ENCODE results near the gene LRRC70. TPM values are rescaled to one million over a fixed set of nuclear protein-coding genes. Genes with fewer than 3 reads are reported as not detected.

The LRRC70 gene
- total RNA-seq, 1 donor from 2014 or later, result 0.84 TPM

GRCh38 chr5:62568143-62568542 is 10.5 kb upstream of the LRRC70 start:
- no peak for DNase-seq
- intact Hi-C loops (cut with micrococcal nuclease), result no loop called here
- H3K4me3 Mint-ChIP-seq, result no peak overlapping the region
- H3K4me1 Mint-ChIP-seq, result peaks cover 3% of the 10 kb centered on the region
- H3K9me3 Mint-ChIP-seq, result peaks cover 20% of the 10 kb centered on the region
- no peak for ATAC-seq (ENCODE audit: low read depth)
- peaks cover 59% of the 10 kb centered on the region for H3K36me3 Mint-ChIP-seq (ENCODE audit: low read depth)
- POLR2A ChIA-PET, result interaction anchor here (0.7 kb wide), 1 partner anchor 177 kb away, joined by 5 read pairs; no protein-coding TSS in a partner anchor
- no peak for TF ChIP-seq CTCF (IDR thresholded peaks at IDR 0.05)
- H3K27ac Mint-ChIP-seq, result no peak overlapping the region
- no peaks in the 10 kb centered on the region for H3K27me3 Mint-ChIP-seq
- CTCF ChIA-PET, result no interaction called here

GRCh38 chr5:62568800-62569432 is 9.7 kb upstream of the LRRC70 start:
- H3K36me3 Mint-ChIP-seq (ENCODE audit: low read depth), result peaks cover 55% of the 10 kb centered on the region
- TF ChIP-seq CTCF (IDR thresholded peaks at IDR 0.05), result no peak
- ATAC-seq (ENCODE audit: low read depth), result no peak
- ChIA-PET POLR2A (no interaction called here), CTCF (no interaction called here)
- no peak overlapping the region for H3K4me3 Mint-ChIP-seq
- peaks cover 3% of the 10 kb centered on the region for H3K4me1 Mint-ChIP-seq
- no peak overlapping the region for H3K27ac Mint-ChIP-seq
- DNase-seq, result no peak
- no peaks in the 10 kb centered on the region for H3K27me3 Mint-ChIP-seq
- intact Hi-C loops (cut with micrococcal nuclease), result no loop called here
- H3K9me3 Mint-ChIP-seq, result peaks cover 20% of the 10 kb centered on the region

DNA sequence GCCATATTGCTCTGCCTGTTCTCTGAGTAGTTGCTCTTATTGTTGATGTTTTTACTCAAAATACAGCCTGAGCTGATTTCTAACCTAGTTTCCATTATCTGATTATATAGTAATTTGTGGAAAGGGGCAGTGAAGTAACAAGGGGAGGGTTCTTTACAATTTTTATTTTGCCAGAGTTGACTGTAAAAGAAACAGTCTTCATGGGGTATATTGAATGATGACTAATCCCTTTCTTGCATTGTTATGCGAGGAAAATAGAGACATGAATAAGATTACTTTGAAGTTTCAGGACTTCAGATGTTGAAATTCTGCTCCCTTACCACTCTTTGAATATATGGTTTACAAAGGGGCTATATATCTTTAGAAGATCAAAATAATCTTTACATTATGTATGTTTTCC is 9.1 kb upstream of the LRRC70 start:
- Mint-ChIP-seq H3K4me1 (peaks cover 3% of the 10 kb centered on the region), H3K4me3 (no peak overlapping the region), H3K27me3 (no peaks in the 10 kb centered on the region), H3K9me3 (peaks cover 20% of the 10 kb centered on the region), H3K27ac (no peak overlapping the region), H3K36me3 (ENCODE audit: low read depth) (peaks cover 53% of the 10 kb centered on the region)
- DNase-seq (no peak), ATAC-seq (ENCODE audit: low read depth) (no peak)
- POLR2A ChIA-PET, result no interaction called here
- intact Hi-C loops (cut with micrococcal nuclease), result no loop called here
- CTCF ChIA-PET, result no interaction called here
- TF ChIP-seq CTCF (IDR thresholded peaks at IDR 0.05), result no peak

GRCh38 chr5:62572918-62573514 is 5.6 kb upstream of the LRRC70 start:
- POLR2A ChIA-PET, result no interaction called here
- no peak overlapping the region for H3K27ac Mint-ChIP-seq
- no peak for TF ChIP-seq CTCF (IDR thresholded peaks at IDR 0.05)
- no peaks in the 10 kb centered on the region for H3K27me3 Mint-ChIP-seq
- DNase-seq (no peak), ATAC-seq (ENCODE audit: low read depth) (no peak)
- CTCF ChIA-PET, result no interaction called here
- H3K9me3 Mint-ChIP-seq, result peaks cover 8% of the 10 kb centered on the region
- intact Hi-C loops (cut with micrococcal nuclease), result no loop called here
- no peak overlapping the region for H3K4me3 Mint-ChIP-seq
- H3K4me1 Mint-ChIP-seq, result peaks cover 8% of the 10 kb centered on the region
- H3K36me3 Mint-ChIP-seq (ENCODE audit: low read depth), result peaks cover 25% of the 10 kb centered on the region

GRCh38 chr5:62574599-62574998 is 4.0 kb upstream of the LRRC70 start:
- ChIA-PET CTCF (no interaction called here), POLR2A (no interaction called here)
- H3K9me3 Mint-ChIP-seq, result no peaks in the 10 kb centered on the region
- no peak for DNase-seq
- H3K4me1 Mint-ChIP-seq, result peaks cover 13% of the 10 kb centered on the region
- no peak for ATAC-seq (ENCODE audit: low read depth)
- no peak for TF ChIP-seq CTCF (IDR thresholded peaks at IDR 0.05)
- no peaks in the 10 kb centered on the region for H3K27me3 Mint-ChIP-seq
- H3K4me3 Mint-ChIP-seq, result no peak overlapping the region
- no peak overlapping the region for H3K27ac Mint-ChIP-seq
- intact Hi-C loops (cut with micrococcal nuclease), result no loop called here
- H3K36me3 Mint-ChIP-seq (ENCODE audit: low read depth), result peaks cover 12% of the 10 kb centered on the region
